Esophagus squamous epithelium (tissue), 4 donors: ENCODE measurements around the gene UNC93B1.
"Not testable (repeated sequence)": the region's sequence is repeated elsewhere in the genome, so short reads cannot be mapped to it uniquely, and the experiment has no call there.

Experiments
- POLR2A ChIP-seq, 4 donors: fragments of 450-650 bp; IDR thresholded peaks; one replicate each; pipeline ENCODE4 v1.6.1; 2017; ENCODE audit warnings: antibody characterized with exemption in 4 of 4, mild to moderate bottlenecking in 4 of 4, moderate library complexity in 3 of 4
- TF ChIP-seq, protein P1 (sequence below), 6 experiments: fragments of 450-650 bp in 4 of 6; fragments of 200-600 bp in 2 of 6; sonication (generic) in 2 of 6; IDR thresholded peaks; one replicate each; pipeline ENCODE4 v1.5.1; 2016 to 2019; ENCODE audit warnings: antibody characterized with exemption in 6 of 6, mild to moderate bottlenecking in 4 of 6, moderate library complexity in 4 of 6

DNA sequence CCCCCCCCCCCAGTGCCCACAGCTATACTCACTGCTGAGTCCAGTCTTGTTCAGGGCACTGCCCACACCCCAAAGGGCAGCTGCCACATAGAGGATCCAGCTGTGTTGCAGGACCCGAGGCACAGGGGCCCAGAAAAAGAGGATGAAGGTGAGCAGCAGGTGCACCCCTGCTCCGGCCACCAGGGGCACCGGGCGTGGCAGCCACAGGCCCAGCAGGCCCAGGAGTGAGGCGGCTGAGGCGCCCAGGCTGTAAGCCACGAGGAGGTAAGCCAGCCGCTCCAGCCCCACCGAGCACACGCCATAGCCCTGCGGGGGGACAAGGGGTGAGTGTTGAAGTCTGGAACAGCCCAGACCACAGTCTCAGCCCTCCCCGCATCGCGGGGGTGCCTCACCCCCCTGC lies 8.3 kb downstream of the UNC93B1 start:
- TF ChIP-seq, protein P1, sequence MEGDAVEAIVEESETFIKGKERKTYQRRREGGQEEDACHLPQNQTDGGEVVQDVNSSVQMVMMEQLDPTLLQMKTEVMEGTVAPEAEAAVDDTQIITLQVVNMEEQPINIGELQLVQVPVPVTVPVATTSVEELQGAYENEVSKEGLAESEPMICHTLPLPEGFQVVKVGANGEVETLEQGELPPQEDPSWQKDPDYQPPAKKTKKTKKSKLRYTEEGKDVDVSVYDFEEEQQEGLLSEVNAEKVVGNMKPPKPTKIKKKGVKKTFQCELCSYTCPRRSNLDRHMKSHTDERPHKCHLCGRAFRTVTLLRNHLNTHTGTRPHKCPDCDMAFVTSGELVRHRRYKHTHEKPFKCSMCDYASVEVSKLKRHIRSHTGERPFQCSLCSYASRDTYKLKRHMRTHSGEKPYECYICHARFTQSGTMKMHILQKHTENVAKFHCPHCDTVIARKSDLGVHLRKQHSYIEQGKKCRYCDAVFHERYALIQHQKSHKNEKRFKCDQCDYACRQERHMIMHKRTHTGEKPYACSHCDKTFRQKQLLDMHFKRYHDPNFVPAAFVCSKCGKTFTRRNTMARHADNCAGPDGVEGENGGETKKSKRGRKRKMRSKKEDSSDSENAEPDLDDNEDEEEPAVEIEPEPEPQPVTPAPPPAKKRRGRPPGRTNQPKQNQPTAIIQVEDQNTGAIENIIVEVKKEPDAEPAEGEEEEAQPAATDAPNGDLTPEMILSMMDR (IDR thresholded peaks at IDR 0.05), result not testable (repeated sequence)
- not testable (repeated sequence) for TF ChIP-seq POLR2A (IDR thresholded peaks at IDR 0.05)
